Brain microvascular endothelial cell (primary cell): ENCODE data around the gene UBXN11.

Experiments
- DNase-seq: peaks from one replicate; pipeline ENCODE4 v3.0.0-alpha.2; 2020
- H3K27ac ChIP-seq: fragments of 250-450 bp; sonication (Bioruptor Pico); 2 replicates; pipeline ENCODE4 v1.5.1; 2020; ENCODE audit warnings: mild to moderate bottlenecking, moderate library complexity
- H3K27me3 ChIP-seq: fragments of 250-450 bp; sonication (Bioruptor Pico); replicated peaks from 2 replicates; pipeline ENCODE4 v1.5.1; 2020; ENCODE audit warnings: mild to moderate bottlenecking
- H3K36me3 ChIP-seq: fragments of 250-450 bp; sonication (Bioruptor Pico); replicated peaks from 2 replicates; pipeline ENCODE4 v1.5.1; 2020; ENCODE audit warnings: mild to moderate bottlenecking
- H3K4me3 ChIP-seq: 2 replicates; pipeline ENCODE4 v1.5.1; 2011; ENCODE audit warnings: low read depth, mild to moderate bottlenecking, control low read depth, low read length, moderate library complexity
- CTCF ChIP-seq: IDR thresholded peaks from 2 replicates; pipeline ENCODE4 v1.5.1; 2011; ENCODE audit warnings: low read depth, mild to moderate bottlenecking, moderate library complexity, low read length, control low read depth, inconsistent platforms; ENCODE audit errors: missing control alignments
- in situ Hi-C: cut with HindIII; loops from 2 replicates; pipeline ENCODE4 v1.10.0; 2017; ENCODE audit warnings: low sequenced_read_pairs, low pct_ligation_motif_present

The UBXN11 gene

GRCh38 chr1:26286064-26286416 lies 20.4 kb downstream of the UBXN11 start:
- Histone ChIP-seq H3K4me3 (no peak overlapping the region), H3K27ac (no peak overlapping the region)
- in situ Hi-C loops, result no loop called here

GRCh38 chr1:26285366-26286063 lies 20.9 kb downstream of the UBXN11 start:
- no peaks in the 10 kb centered on the region for H3K27me3 ChIP-seq
- peaks cover 30% of the 10 kb centered on the region for H3K36me3 ChIP-seq
- peak; percentile 66 for TF ChIP-seq CTCF
- no peak for DNase-seq
- peak overlapping the region; percentile 77 for H3K27ac ChIP-seq
- no peak overlapping the region for H3K4me3 ChIP-seq
- in situ Hi-C loops, result no loop called here

More at GRCh38 chr1:26286064-26286416, 20.4 kb downstream of the UBXN11 start:
- H3K36me3 ChIP-seq, result peaks cover 28% of the 10 kb centered on the region
- no peak for DNase-seq
- H3K27me3 ChIP-seq, result no peaks in the 10 kb centered on the region
- TF ChIP-seq CTCF, result no peak

- DNase-seq, result peak; percentile 97
- TF ChIP-seq CTCF, result peak; percentile 87
- no peaks in the 10 kb centered on the region for H3K27me3 ChIP-seq
- H3K27ac ChIP-seq, result peak overlapping the region; percentile 77
- no peak overlapping the region for H3K4me3 ChIP-seq
- peaks cover 30% of the 10 kb centered on the region for H3K36me3 ChIP-seq
- in situ Hi-C loops, result no loop called here
Measured at GRCh38 chr1:26284597-26285347, 21.7 kb downstream of the UBXN11 start.

- DNase-seq, result no peak
- Histone ChIP-seq H3K27me3 (no peaks in the 10 kb centered on the region), H3K27ac (peak overlapping the region; percentile 77), H3K4me3 (no peak overlapping the region), H3K36me3 (peaks cover 30% of the 10 kb centered on the region)
- in situ Hi-C loops, result no loop called here
- TF ChIP-seq CTCF, result no peak
Measured at GRCh38 chr1:26283871-26284596, 22.4 kb downstream of the UBXN11 start.

GRCh38 chr1:26283279-26283853 lies 23.1 kb downstream of the UBXN11 start:
- Histone ChIP-seq H3K4me3 (no peak overlapping the region), H3K36me3 (peaks cover 30% of the 10 kb centered on the region), H3K27ac (peak overlapping the region; percentile 77), H3K27me3 (no peaks in the 10 kb centered on the region)
- TF ChIP-seq CTCF, result no peak
- in situ Hi-C loops, result no loop called here
- DNase-seq, result no peak
